HEK293 (cell line): ENCODE measurements around the gene NABP1.

Source experiments
- CTCF ChIP-seq: fragments of 450-650 bp; formaldehyde crosslinking; IDR thresholded peaks from 2 replicates; pipeline ENCODE4 v1.5.1; 2016; ENCODE audit warnings: missing biosample characterization, missing genetic modification characterization
- KLF8 ChIP-seq: fragments of 450-650 bp; formaldehyde crosslinking; IDR thresholded peaks from 2 replicates; pipeline ENCODE4 v1.5.1; 2016; ENCODE audit warnings: missing biosample characterization, missing genetic modification characterization
- REST ChIP-seq: fragments of 450-650 bp; formaldehyde crosslinking; IDR thresholded peaks from 2 replicates; pipeline ENCODE4 v1.5.1; 2016; ENCODE audit warnings: missing biosample characterization, missing genetic modification characterization
- SP2 ChIP-seq: fragments of 450-650 bp; formaldehyde crosslinking; IDR thresholded peaks from 2 replicates; pipeline ENCODE4 v1.5.1; 2016; ENCODE audit warnings: missing biosample characterization, missing genetic modification characterization
- YY1 ChIP-seq: fragments of 450-650 bp; formaldehyde crosslinking; IDR thresholded peaks from 2 replicates; pipeline ENCODE4 v1.5.1; 2018; ENCODE audit warnings: missing biosample characterization, missing genetic modification characterization
- ZBTB44 ChIP-seq: fragments of 450-650 bp; IDR thresholded peaks from 2 replicates; pipeline ENCODE4 v1.5.1; 2018; ENCODE audit warnings: missing biosample characterization, mild to moderate bottlenecking, missing genetic modification characterization
- ZNF335 ChIP-seq: fragments of 450-650 bp; formaldehyde crosslinking; conservative IDR thresholded peaks from 2 replicates; pipeline ENCODE4 v1.5.1; 2016; ENCODE audit warnings: missing biosample characterization, missing genetic modification characterization
- ZNF350 ChIP-seq: fragments of 450-650 bp; formaldehyde crosslinking; IDR thresholded peaks from 2 replicates; pipeline ENCODE4 v1.5.0; 2017; ENCODE audit warnings: missing biosample characterization, mild to moderate bottlenecking, missing genetic modification characterization
- ZNF501 ChIP-seq: fragments of 450-650 bp; formaldehyde crosslinking; IDR thresholded peaks from 2 replicates; pipeline ENCODE4 v1.5.1; 2016; ENCODE audit warnings: missing biosample characterization, missing genetic modification characterization
- ZNF626 ChIP-seq: fragments of 450-650 bp; sonication (Bioruptor Pico); formaldehyde crosslinking; IDR thresholded peaks from 2 replicates; pipeline ENCODE4 v1.5.1; 2018; ENCODE audit warnings: missing biosample characterization, missing genetic modification characterization, inconsistent platforms
- TF ChIP-seq, protein P1 (sequence below): fragments of 450-650 bp; formaldehyde crosslinking; IDR thresholded peaks from 2 replicates; pipeline ENCODE4 v1.5.1; 2016; ENCODE audit warnings: missing biosample characterization, missing genetic modification characterization
- TF ChIP-seq, protein P2 (sequence below): fragments of 450-650 bp; formaldehyde crosslinking; IDR thresholded peaks from 2 replicates; pipeline ENCODE4 v1.5.1; 2016; ENCODE audit warnings: missing biosample characterization, missing genetic modification characterization

DNA sequence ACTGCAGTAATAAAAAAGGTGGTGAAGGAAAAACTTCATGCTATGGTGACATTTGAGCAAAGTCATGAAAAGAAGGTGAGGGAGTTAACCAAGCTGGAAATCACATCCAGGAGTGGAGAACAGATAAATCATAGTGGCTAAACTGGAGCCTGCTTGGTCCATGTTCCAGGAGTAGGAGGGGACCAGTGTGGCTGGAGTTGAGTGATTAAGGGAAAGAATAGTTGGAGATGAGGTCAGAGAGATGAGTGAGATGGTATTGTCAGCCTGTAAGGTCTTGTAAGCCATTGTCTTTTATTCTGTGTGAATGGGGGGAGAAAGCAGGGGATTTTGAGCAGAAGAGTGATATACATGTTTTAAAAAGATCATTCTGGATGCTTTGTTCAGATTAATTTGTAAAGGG is 52.3 kb downstream of the NABP1 start:
- TF ChIP-seq YY1 (tag by site-specific recombination), result no peak
- TF ChIP-seq, protein P1, sequence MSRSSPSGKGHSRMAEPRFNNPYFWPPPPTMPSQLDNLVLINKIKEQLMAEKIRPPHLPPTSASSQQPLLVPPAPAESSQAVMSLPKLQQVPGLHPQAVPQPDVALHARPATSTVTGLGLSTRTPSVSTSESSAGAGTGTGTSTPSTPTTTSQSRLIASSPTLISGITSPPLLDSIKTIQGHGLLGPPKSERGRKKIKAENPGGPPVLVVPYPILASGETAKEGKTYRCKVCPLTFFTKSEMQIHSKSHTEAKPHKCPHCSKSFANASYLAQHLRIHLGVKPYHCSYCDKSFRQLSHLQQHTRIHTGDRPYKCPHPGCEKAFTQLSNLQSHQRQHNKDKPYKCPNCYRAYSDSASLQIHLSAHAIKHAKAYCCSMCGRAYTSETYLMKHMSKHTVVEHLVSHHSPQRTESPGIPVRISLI (tag by site-specific recombination), result no peak
- no peak for TF ChIP-seq ZNF335 (tag by site-specific recombination)
- TF ChIP-seq ZNF501 (tag by site-specific recombination), result no peak
- TF ChIP-seq CTCF (tag by site-specific recombination), result no peak
- no peak for TF ChIP-seq ZNF626
- no peak for TF ChIP-seq ZNF350 (tag by site-specific recombination)
- TF ChIP-seq, protein P2, sequence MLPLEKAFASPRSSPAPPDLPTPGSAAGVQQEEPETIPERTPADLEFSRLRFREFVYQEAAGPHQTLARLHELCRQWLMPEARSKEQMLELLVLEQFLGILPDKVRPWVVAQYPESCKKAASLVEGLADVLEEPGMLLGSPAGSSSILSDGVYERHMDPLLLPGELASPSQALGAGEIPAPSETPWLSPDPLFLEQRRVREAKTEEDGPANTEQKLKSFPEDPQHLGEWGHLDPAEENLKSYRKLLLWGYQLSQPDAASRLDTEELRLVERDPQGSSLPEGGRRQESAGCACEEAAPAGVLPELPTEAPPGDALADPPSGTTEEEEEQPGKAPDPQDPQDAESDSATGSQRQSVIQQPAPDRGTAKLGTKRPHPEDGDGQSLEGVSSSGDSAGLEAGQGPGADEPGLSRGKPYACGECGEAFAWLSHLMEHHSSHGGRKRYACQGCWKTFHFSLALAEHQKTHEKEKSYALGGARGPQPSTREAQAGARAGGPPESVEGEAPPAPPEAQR (tag by site-specific recombination), result no peak
- no peak for TF ChIP-seq REST (tag by site-specific recombination)
- TF ChIP-seq SP2 (tag by site-specific recombination), result no peak
- no peak for TF ChIP-seq ZBTB44 (tag by site-specific recombination)
- TF ChIP-seq KLF8 (tag by site-specific recombination), result no peak
